ENCODE results near the gene KLHL29. TPM values are rescaled to one million over a fixed set of nuclear protein-coding genes. Genes with fewer than 3 reads are reported as not detected.

The KLHL29 gene
- total and polyA plus RNA-seq, 5 donors from 2014 or later: 0.09 to 1.3 (median 0.24) TPM

DNA sequence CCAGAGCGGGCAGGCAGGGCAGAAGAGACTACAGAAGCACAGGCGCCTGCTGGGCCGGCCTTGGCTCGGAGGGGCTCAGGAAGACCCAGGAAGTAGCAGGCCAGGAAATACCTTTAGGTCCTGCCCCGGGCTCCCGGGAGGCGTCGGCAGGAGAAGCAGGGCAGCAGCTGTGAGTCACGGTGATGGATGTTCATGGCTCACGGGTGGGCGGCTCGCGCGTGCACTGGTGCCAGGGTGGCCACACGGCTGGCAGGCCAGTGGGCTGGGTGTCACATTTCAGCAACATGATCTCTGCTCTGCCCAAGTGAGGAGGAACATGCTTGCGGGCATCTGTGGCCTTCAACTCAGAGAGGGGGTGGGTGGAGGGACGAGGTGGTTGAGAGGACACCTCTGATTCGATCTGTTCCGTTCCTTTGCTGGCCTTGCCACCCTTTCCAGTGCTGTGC, 139.3 kb downstream of the KLHL29 start:
- Histone ChIP-seq H3K4me1 (ENCODE audit: control insufficient read depth, insufficient read depth, low read length, poor library complexity, severe bottlenecking) (peaks cover 3% of the 10 kb centered on the region), H3K36me3 (ENCODE audit: control insufficient read depth, insufficient read depth, low read length) (no peaks in the 10 kb centered on the region), H3K9me3 (ENCODE audit: control insufficient read depth in 2 of 2, low read length in 2 of 2) (no peaks in the 10 kb centered on the region), H3K27me3 (ENCODE audit: control insufficient read depth, insufficient read depth, low read length) (no peaks in the 10 kb centered on the region), H3K4me3 (ENCODE audit: low read depth, low read length) (no peak overlapping the region), H3K27ac (ENCODE audit: insufficient read depth, low read length, poor library complexity, severe bottlenecking) (no peak overlapping the region)
- no peaks in the 10 kb centered on the region for H3K36me3 Mint-ChIP-seq
- H3K4me3 Mint-ChIP-seq: no peak overlapping the region
- DNase-seq: no peak
- peaks cover 4% of the 10 kb centered on the region for H3K27me3 Mint-ChIP-seq
- no peak for ATAC-seq (ENCODE audit: low read depth in 2 of 2)
- H3K27ac Mint-ChIP-seq: no peak overlapping the region
- H3K4me1 Mint-ChIP-seq: peaks cover 0 to 7% (median 2%) of the 10 kb centered on the region in 4 donors
- H3K9me3 Mint-ChIP-seq: peaks cover 0 to 1% (median 0%) of the 10 kb centered on the region in 7 donors

- no peaks in the 10 kb centered on the region for H3K36me3 Mint-ChIP-seq
- DNase-seq (no peak), ATAC-seq (ENCODE audit: low read depth in 2 of 2) (no peak)
- Histone ChIP-seq H3K4me1 (ENCODE audit: control insufficient read depth, insufficient read depth, low read length, poor library complexity, severe bottlenecking) (peaks cover 3% of the 10 kb centered on the region), H3K36me3 (ENCODE audit: control insufficient read depth, insufficient read depth, low read length) (no peaks in the 10 kb centered on the region), H3K27ac (ENCODE audit: insufficient read depth, low read length, poor library complexity, severe bottlenecking) (no peak overlapping the region), H3K9me3 (ENCODE audit: control insufficient read depth in 2 of 2, low read length in 2 of 2) (no peaks in the 10 kb centered on the region), H3K27me3 (ENCODE audit: control insufficient read depth, insufficient read depth, low read length) (no peaks in the 10 kb centered on the region), H3K4me3 (ENCODE audit: low read depth, low read length) (no peak overlapping the region)
- H3K27me3 Mint-ChIP-seq: peaks cover 4% of the 10 kb centered on the region
- H3K4me3 Mint-ChIP-seq: no peak overlapping the region
- H3K27ac Mint-ChIP-seq: peak overlapping the region in 1 of 3 donors; percentile 55
- H3K4me1 Mint-ChIP-seq: peaks cover 0 to 7% (median 2%) of the 10 kb centered on the region in 4 donors
- peaks cover 0 to 1% (median 0%) of the 10 kb centered on the region in 7 donors for H3K9me3 Mint-ChIP-seq
These were observed 140.3 kb downstream of the KLHL29 start for GRCh38 chr2:23525137-23525765.

DNA sequence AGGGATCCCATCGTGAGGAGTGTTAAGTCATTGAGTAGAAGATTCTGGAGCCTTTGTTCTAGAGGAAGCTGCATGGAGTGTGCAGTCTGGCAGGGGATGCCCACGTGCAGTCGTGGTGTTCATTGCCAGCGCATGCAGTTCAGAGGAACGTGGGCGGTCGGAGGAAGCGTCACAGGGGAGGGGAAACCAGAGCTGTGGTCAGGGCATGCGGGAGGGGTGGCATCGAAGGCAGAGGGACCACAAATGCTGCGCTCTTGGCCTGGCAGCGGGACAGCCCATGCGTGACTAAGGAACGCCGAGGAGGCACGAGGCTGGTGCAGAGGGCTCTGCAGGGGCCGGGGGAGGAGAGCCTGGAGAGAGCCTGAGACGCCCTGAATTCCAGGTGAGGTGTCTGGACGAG, 141.1 kb downstream of the KLHL29 start:
- DNase-seq: peak in 1 of 3 donors; percentile 29

GRCh38 chr2:23526835-23527790, 142.1 kb downstream of the KLHL29 start:
- no peak for ATAC-seq (ENCODE audit: low read depth in 2 of 2)
- H3K4me3 ChIP-seq (ENCODE audit: low read depth, low read length): no peak overlapping the region
- no peak overlapping the region for H3K27ac ChIP-seq (ENCODE audit: insufficient read depth, low read length, poor library complexity, severe bottlenecking)
- no peaks in the 10 kb centered on the region for H3K9me3 ChIP-seq (ENCODE audit: control insufficient read depth in 2 of 2, low read length in 2 of 2)
- Mint-ChIP-seq H3K9me3 (peaks cover 0 to 1% (median 0%) of the 10 kb centered on the region in 7 donors), H3K36me3 (no peaks in the 10 kb centered on the region), H3K27ac (no peak overlapping the region), H3K4me1 (peaks cover 0 to 13% (median 4%) of the 10 kb centered on the region in 4 donors), H3K27me3 (peaks cover 8% of the 10 kb centered on the region), H3K4me3 (no peak overlapping the region)
- H3K27me3 ChIP-seq (ENCODE audit: control insufficient read depth, insufficient read depth, low read length): no peaks in the 10 kb centered on the region
- no peaks in the 10 kb centered on the region for H3K36me3 ChIP-seq (ENCODE audit: control insufficient read depth, insufficient read depth, low read length)
- peaks cover 5% of the 10 kb centered on the region for H3K4me1 ChIP-seq (ENCODE audit: control insufficient read depth, insufficient read depth, low read length, poor library complexity, severe bottlenecking)
- DNase-seq: no peak

More for the DNA sequence above, 141.1 kb downstream of the KLHL29 start:
- Histone ChIP-seq H3K27ac (ENCODE audit: insufficient read depth, low read length, poor library complexity, severe bottlenecking) (no peak overlapping the region), H3K4me1 (ENCODE audit: control insufficient read depth, insufficient read depth, low read length, poor library complexity, severe bottlenecking) (peaks cover 3% of the 10 kb centered on the region), H3K27me3 (ENCODE audit: control insufficient read depth, insufficient read depth, low read length) (no peaks in the 10 kb centered on the region), H3K9me3 (ENCODE audit: control insufficient read depth in 2 of 2, low read length in 2 of 2) (no peaks in the 10 kb centered on the region), H3K36me3 (ENCODE audit: control insufficient read depth, insufficient read depth, low read length) (no peaks in the 10 kb centered on the region), H3K4me3 (ENCODE audit: low read depth, low read length) (no peak overlapping the region)
- Mint-ChIP-seq H3K4me1 (peaks cover 0 to 7% (median 2%) of the 10 kb centered on the region in 4 donors), H3K9me3 (peaks cover 0 to 1% (median 0%) of the 10 kb centered on the region in 7 donors), H3K36me3 (no peaks in the 10 kb centered on the region), H3K4me3 (no peak overlapping the region), H3K27me3 (peaks cover 4% of the 10 kb centered on the region), H3K27ac (peak overlapping the region in 2 of 3 donors; percentile 43 to 48)
- peak in 1 of 2 donors; percentile 34 for ATAC-seq (ENCODE audit: low read depth in 2 of 2)

DNA sequence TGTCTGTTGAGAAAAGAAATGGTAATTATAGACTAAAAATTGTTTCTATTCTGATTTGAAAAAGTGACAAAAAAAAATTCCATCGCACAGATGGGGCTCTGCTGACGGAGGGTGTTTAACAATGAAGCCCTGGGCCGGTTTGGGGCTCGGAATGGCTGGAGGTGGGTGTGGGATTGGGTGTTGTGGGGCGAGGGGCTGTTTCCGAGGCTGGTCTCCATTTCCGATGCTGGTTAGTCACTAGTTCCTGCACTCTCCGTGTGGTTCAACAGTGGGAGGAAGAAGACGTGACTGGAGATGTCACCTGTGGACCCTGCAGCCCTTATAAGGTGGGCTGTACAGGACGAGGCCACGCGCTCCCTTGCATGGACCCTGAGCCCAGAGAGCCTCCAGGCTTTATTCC, 143.2 kb downstream of the KLHL29 start:
- H3K9me3 Mint-ChIP-seq: peaks cover 0 to 1% (median 0%) of the 10 kb centered on the region in 7 donors
- H3K27me3 ChIP-seq (ENCODE audit: control insufficient read depth, insufficient read depth, low read length): no peaks in the 10 kb centered on the region
- ATAC-seq (ENCODE audit: low read depth in 2 of 2) (no peak), DNase-seq (no peak)
- peaks cover 8% of the 10 kb centered on the region for H3K27me3 Mint-ChIP-seq
- peaks cover 0 to 24% (median 10%) of the 10 kb centered on the region in 4 donors for H3K4me1 Mint-ChIP-seq
- H3K4me1 ChIP-seq (ENCODE audit: control insufficient read depth, insufficient read depth, low read length, poor library complexity, severe bottlenecking): peaks cover 13% of the 10 kb centered on the region
- H3K9me3 ChIP-seq (ENCODE audit: control insufficient read depth in 2 of 2, low read length in 2 of 2): no peaks in the 10 kb centered on the region
- peak overlapping the region in 1 of 3 donors; percentile 46 for H3K27ac Mint-ChIP-seq
- H3K4me3 Mint-ChIP-seq: no peak overlapping the region
- H3K27ac ChIP-seq (ENCODE audit: insufficient read depth, low read length, poor library complexity, severe bottlenecking): no peak overlapping the region
- no peaks in the 10 kb centered on the region for H3K36me3 ChIP-seq (ENCODE audit: control insufficient read depth, insufficient read depth, low read length)
- no peaks in the 10 kb centered on the region for H3K36me3 Mint-ChIP-seq
- H3K4me3 ChIP-seq (ENCODE audit: low read depth, low read length): no peak overlapping the region

GRCh38 chr2:23528690-23529089, 143.7 kb downstream of the KLHL29 start:
- DNase-seq: no peak
- Histone ChIP-seq H3K4me1 (ENCODE audit: control insufficient read depth, insufficient read depth, low read length, poor library complexity, severe bottlenecking) (peaks cover 13% of the 10 kb centered on the region), H3K4me3 (ENCODE audit: low read depth, low read length) (no peak overlapping the region), H3K27ac (ENCODE audit: insufficient read depth, low read length, poor library complexity, severe bottlenecking) (no peak overlapping the region), H3K27me3 (ENCODE audit: control insufficient read depth, insufficient read depth, low read length) (no peaks in the 10 kb centered on the region), H3K36me3 (ENCODE audit: control insufficient read depth, insufficient read depth, low read length) (no peaks in the 10 kb centered on the region), H3K9me3 (ENCODE audit: control insufficient read depth in 2 of 2, low read length in 2 of 2) (no peaks in the 10 kb centered on the region)
- Mint-ChIP-seq H3K27me3 (peaks cover 8% of the 10 kb centered on the region), H3K36me3 (no peaks in the 10 kb centered on the region), H3K27ac (no peak overlapping the region), H3K4me3 (no peak overlapping the region), H3K4me1 (peaks cover 0 to 29% (median 12%) of the 10 kb centered on the region in 4 donors), H3K9me3 (no peaks in the 10 kb centered on the region)
- ATAC-seq (ENCODE audit: low read depth in 2 of 2): no peak

GRCh38 chr2:23529659-23530058, 144.7 kb downstream of the KLHL29 start:
- Mint-ChIP-seq H3K9me3 (no peaks in the 10 kb centered on the region), H3K27ac (no peak overlapping the region), H3K4me1 (peaks cover 0 to 36% (median 13%) of the 10 kb centered on the region in 4 donors)

More at GRCh38 chr2:23529659-23530058, 144.7 kb downstream of the KLHL29 start:
- Histone ChIP-seq H3K9me3 (ENCODE audit: control insufficient read depth in 2 of 2, low read length in 2 of 2) (no peaks in the 10 kb centered on the region), H3K27me3 (ENCODE audit: control insufficient read depth, insufficient read depth, low read length) (no peaks in the 10 kb centered on the region), H3K4me1 (ENCODE audit: control insufficient read depth, insufficient read depth, low read length, poor library complexity, severe bottlenecking) (peaks cover 13% of the 10 kb centered on the region), H3K4me3 (ENCODE audit: low read depth, low read length) (no peak overlapping the region), H3K36me3 (ENCODE audit: control insufficient read depth, insufficient read depth, low read length) (no peaks in the 10 kb centered on the region), H3K27ac (ENCODE audit: insufficient read depth, low read length, poor library complexity, severe bottlenecking) (no peak overlapping the region)
- Mint-ChIP-seq H3K27me3 (peaks cover 8% of the 10 kb centered on the region), H3K4me3 (no peak overlapping the region), H3K36me3 (no peaks in the 10 kb centered on the region)
- ATAC-seq (ENCODE audit: low read depth in 2 of 2) (no peak), DNase-seq (no peak)
